ENCODE results near the gene KCNIP1. TPM values are rescaled to one million over a fixed set of nuclear protein-coding genes. Genes with fewer than 3 reads are reported as not detected.

KCNIP1 gene
- total RNA-seq, 2 donors from 2014 or later = 0.52 to 0.99 TPM

- ATAC-seq (no peak), DNase-seq (no peak)
Measured at GRCh38 chr5:170660531-170660930, 156.7 kb downstream of the KCNIP1 start.

GRCh38 chr5:170662966-170663365 lies 159.1 kb downstream of the KCNIP1 start:
- no peak for TF ChIP-seq POLR2A (IDR thresholded peaks at IDR 0.05)
- H3K9me3 ChIP-seq = no peaks in the 10 kb centered on the region
- intact Hi-C loops (cut with DNase I) = no loop called here
- no peak overlapping the region for H3K4me3 ChIP-seq
- no peaks in the 10 kb centered on the region for H3K36me3 ChIP-seq (replicated peaks in 1 of 2; ENCODE audit: insufficient read depth in 1 of 2, low read depth in 2 of 2)
- 69 to 75% methylated on average over 5 of the region's 5 CpGs for WGBS, 2 donors
- no peaks in the 10 kb centered on the region for H3K4me1 ChIP-seq
- DNase-seq = no peak
- no peak for ATAC-seq
- H3K27ac ChIP-seq = no peak overlapping the region
- H3K27me3 ChIP-seq = no peaks in the 10 kb centered on the region

More at GRCh38 chr5:170660531-170660930, 156.7 kb downstream of the KCNIP1 start:
- intact Hi-C loops (cut with DNase I) = no loop called here
- no peaks in the 10 kb centered on the region for H3K36me3 ChIP-seq (replicated peaks in 1 of 2; ENCODE audit: insufficient read depth in 1 of 2, low read depth in 2 of 2)
- no peaks in the 10 kb centered on the region for H3K4me1 ChIP-seq
- no peak for TF ChIP-seq POLR2A (IDR thresholded peaks at IDR 0.05)
- no peak for TF ChIP-seq CTCF (IDR thresholded peaks at IDR 0.05)
- no peak overlapping the region for H3K4me3 ChIP-seq
- 54 to 59% methylated on average over 6 of the region's 6 CpGs for WGBS, 2 donors
- H3K27me3 ChIP-seq = no peaks in the 10 kb centered on the region
- H3K27ac ChIP-seq = no peak overlapping the region
- no peaks in the 10 kb centered on the region for H3K9me3 ChIP-seq

GRCh38 chr5:170678811-170679210 lies 175.0 kb downstream of the KCNIP1 start:
- ATAC-seq = no peak
- TF ChIP-seq CTCF (IDR thresholded peaks at IDR 0.05) (no peak), POLR2A (IDR thresholded peaks at IDR 0.05) (no peak)
- WGBS, 2 donors = 45 to 50% methylated on average over 2 of the region's 2 CpGs
- DNase-seq = no peak
- Histone ChIP-seq H3K4me1 (no peaks in the 10 kb centered on the region), H3K4me3 (no peak overlapping the region), H3K9me3 (no peaks in the 10 kb centered on the region), H3K27me3 (no peaks in the 10 kb centered on the region), H3K27ac (no peak overlapping the region), H3K36me3 (replicated peaks in 1 of 2; ENCODE audit: insufficient read depth in 1 of 2, low read depth in 2 of 2) (no peaks in the 10 kb centered on the region)
- intact Hi-C loops (cut with DNase I) = no loop called here

- ATAC-seq = no peak
- Histone ChIP-seq H3K27me3 (no peaks in the 10 kb centered on the region), H3K4me1 (no peaks in the 10 kb centered on the region), H3K4me3 (no peak overlapping the region), H3K27ac (no peak overlapping the region), H3K36me3 (replicated peaks in 1 of 2; ENCODE audit: insufficient read depth in 1 of 2, low read depth in 2 of 2) (no peaks in the 10 kb centered on the region), H3K9me3 (no peaks in the 10 kb centered on the region)
- 1 to 2% methylated on average over 28 of the region's 28 CpGs for WGBS, 2 donors
- intact Hi-C loops (cut with DNase I) = no loop called here
- TF ChIP-seq CTCF (IDR thresholded peaks at IDR 0.05) (no peak), POLR2A (IDR thresholded peaks at IDR 0.05) (no peak)
- peak in 3 of 4 donors; percentile 5 to 18 (median 17) for DNase-seq
Measured at GRCh38 chr5:170681013-170681433, 177.2 kb downstream of the KCNIP1 start.

- ATAC-seq = no peak
- TF ChIP-seq POLR2A (IDR thresholded peaks at IDR 0.05) (no peak), CTCF (IDR thresholded peaks at IDR 0.05) (no peak)
- 26 to 31% methylated on average over 4 of the region's 4 CpGs for WGBS, 2 donors
- no peaks in the 10 kb centered on the region for H3K27me3 ChIP-seq
- no peaks in the 10 kb centered on the region for H3K36me3 ChIP-seq (replicated peaks in 1 of 2; ENCODE audit: insufficient read depth in 1 of 2, low read depth in 2 of 2)
- no peak overlapping the region for H3K4me3 ChIP-seq
- H3K4me1 ChIP-seq = no peaks in the 10 kb centered on the region
- H3K9me3 ChIP-seq = no peaks in the 10 kb centered on the region
- no peak overlapping the region for H3K27ac ChIP-seq
- no peak for DNase-seq
- intact Hi-C loops (cut with DNase I) = no loop called here
Measured at GRCh38 chr5:170691657-170692056, 187.8 kb downstream of the KCNIP1 start.

All from body of pancreas (tissue), 4 donors.